Measurements from ENCODE around the gene ADAMTS1.
A peak's percentile ranks its signal among the peaks of the same experiment; 100 is the strongest.

ADAMTS1 gene

GRCh38 chr21:26844258-26845065 lies 747 bp downstream of the ADAMTS1 start:
- Histone ChIP-seq H3K9me3 (ENCODE audit: low read length) (no peaks in the 10 kb centered on the region), H3K4me3 (ENCODE audit: low read depth in 1 of 2, low read length in 2 of 2) (peak overlapping the region; percentile 85 to 89), H3K36me3 (ENCODE audit: insufficient read depth, low read length) (peaks cover 28% of the 10 kb centered on the region), H3K9ac (ENCODE audit: low read length) (peak overlapping the region; percentile 35), H3K27ac (ENCODE audit: low read depth, low read length) (peak overlapping the region; percentile 88), H3K4me1 (ENCODE audit: insufficient read depth, low read length) (peaks cover 13% of the 10 kb centered on the region), H3K27me3 (ENCODE audit: control insufficient read depth in 1 of 2, insufficient read depth in 2 of 2, low read length in 2 of 2) (no peaks in the 10 kb centered on the region)

- peaks cover 33% of the 10 kb centered on the region for H3K36me3 ChIP-seq (ENCODE audit: insufficient read depth, low read length)
- H3K4me3 ChIP-seq (ENCODE audit: low read depth in 1 of 2, low read length in 2 of 2): peak overlapping the region; percentile 85 to 89
- peak overlapping the region; percentile 9 for H3K9ac ChIP-seq (ENCODE audit: low read length)
- H3K4me1 ChIP-seq (ENCODE audit: insufficient read depth, low read length): peaks cover 13% of the 10 kb centered on the region
- H3K27me3 ChIP-seq (ENCODE audit: control insufficient read depth in 1 of 2, insufficient read depth in 2 of 2, low read length in 2 of 2): no peaks in the 10 kb centered on the region
- peak overlapping the region; percentile 88 for H3K27ac ChIP-seq (ENCODE audit: low read depth, low read length)
- no peaks in the 10 kb centered on the region for H3K9me3 ChIP-seq (ENCODE audit: low read length)
These were observed 1.3 kb downstream of the ADAMTS1 start for GRCh38 chr21:26843933-26844257.

- H3K9ac ChIP-seq (ENCODE audit: low read length): peak overlapping the region; percentile 9
- peaks cover 39% of the 10 kb centered on the region for H3K36me3 ChIP-seq (ENCODE audit: insufficient read depth, low read length)
- H3K9me3 ChIP-seq (ENCODE audit: low read length): no peaks in the 10 kb centered on the region
- peak overlapping the region; percentile 88 for H3K27ac ChIP-seq (ENCODE audit: low read depth, low read length)
- H3K4me3 ChIP-seq (ENCODE audit: low read depth in 1 of 2, low read length in 2 of 2): peak overlapping the region; percentile 85 to 89
- H3K27me3 ChIP-seq (ENCODE audit: control insufficient read depth in 1 of 2, insufficient read depth in 2 of 2, low read length in 2 of 2): no peaks in the 10 kb centered on the region
- peaks cover 13% of the 10 kb centered on the region for H3K4me1 ChIP-seq (ENCODE audit: insufficient read depth, low read length)
These were observed 2.0 kb downstream of the ADAMTS1 start for GRCh38 chr21:26842974-26843932.

GRCh38 chr21:26842300-26842699 lies 2.9 kb downstream of the ADAMTS1 start:
- Histone ChIP-seq H3K36me3 (ENCODE audit: insufficient read depth, low read length) (peaks cover 49% of the 10 kb centered on the region), H3K27me3 (ENCODE audit: control insufficient read depth in 1 of 2, insufficient read depth in 2 of 2, low read length in 2 of 2) (no peaks in the 10 kb centered on the region), H3K4me3 (ENCODE audit: low read depth in 1 of 2, low read length in 2 of 2) (peak overlapping the region in 1 of 2 donors; percentile 89), H3K9ac (ENCODE audit: low read length) (no peak overlapping the region), H3K9me3 (ENCODE audit: low read length) (no peaks in the 10 kb centered on the region), H3K4me1 (ENCODE audit: insufficient read depth, low read length) (peaks cover 13% of the 10 kb centered on the region), H3K27ac (ENCODE audit: low read depth, low read length) (no peak overlapping the region)

- Histone ChIP-seq H3K36me3 (ENCODE audit: insufficient read depth, low read length) (peaks cover 51% of the 10 kb centered on the region), H3K4me3 (ENCODE audit: low read depth in 1 of 2, low read length in 2 of 2) (no peak overlapping the region), H3K9me3 (ENCODE audit: low read length) (no peaks in the 10 kb centered on the region), H3K9ac (ENCODE audit: low read length) (no peak overlapping the region), H3K4me1 (ENCODE audit: insufficient read depth, low read length) (peaks cover 13% of the 10 kb centered on the region), H3K27me3 (ENCODE audit: control insufficient read depth in 1 of 2, insufficient read depth in 2 of 2, low read length in 2 of 2) (no peaks in the 10 kb centered on the region), H3K27ac (ENCODE audit: low read depth, low read length) (no peak overlapping the region)
These were observed 4.3 kb downstream of the ADAMTS1 start for GRCh38 chr21:26840912-26841311.

- Histone ChIP-seq H3K36me3 (ENCODE audit: insufficient read depth, low read length) (peaks cover 51% of the 10 kb centered on the region), H3K27ac (ENCODE audit: low read depth, low read length) (no peak overlapping the region), H3K4me3 (ENCODE audit: low read depth in 1 of 2, low read length in 2 of 2) (no peak overlapping the region), H3K9me3 (ENCODE audit: low read length) (no peaks in the 10 kb centered on the region), H3K27me3 (ENCODE audit: control insufficient read depth in 1 of 2, insufficient read depth in 2 of 2, low read length in 2 of 2) (no peaks in the 10 kb centered on the region), H3K4me1 (ENCODE audit: insufficient read depth, low read length) (peaks cover 13% of the 10 kb centered on the region), H3K9ac (ENCODE audit: low read length) (no peak overlapping the region)
These were observed 5.0 kb downstream of the ADAMTS1 start for GRCh38 chr21:26840201-26840600.

GRCh38 chr21:26837539-26837938 lies 7.7 kb downstream of the ADAMTS1 start:
- no peak overlapping the region for H3K4me3 ChIP-seq (ENCODE audit: low read depth in 1 of 2, low read length in 2 of 2)
- H3K4me1 ChIP-seq (ENCODE audit: insufficient read depth, low read length): peaks cover 11% of the 10 kb centered on the region
- H3K27ac ChIP-seq (ENCODE audit: low read depth, low read length): no peak overlapping the region
- H3K36me3 ChIP-seq (ENCODE audit: insufficient read depth, low read length): peaks cover 51% of the 10 kb centered on the region
- H3K9me3 ChIP-seq (ENCODE audit: low read length): no peaks in the 10 kb centered on the region
- no peak overlapping the region for H3K9ac ChIP-seq (ENCODE audit: low read length)
- H3K27me3 ChIP-seq (ENCODE audit: control insufficient read depth in 1 of 2, insufficient read depth in 2 of 2, low read length in 2 of 2): no peaks in the 10 kb centered on the region

GRCh38 chr21:26836528-26836927 lies 8.7 kb downstream of the ADAMTS1 start:
- Histone ChIP-seq H3K36me3 (ENCODE audit: insufficient read depth, low read length) (peaks cover 41% of the 10 kb centered on the region), H3K4me1 (ENCODE audit: insufficient read depth, low read length) (peaks cover under 1% of the 10 kb centered on the region), H3K9me3 (ENCODE audit: low read length) (no peaks in the 10 kb centered on the region), H3K27ac (ENCODE audit: low read depth, low read length) (no peak overlapping the region), H3K4me3 (ENCODE audit: low read depth in 1 of 2, low read length in 2 of 2) (no peak overlapping the region), H3K9ac (ENCODE audit: low read length) (no peak overlapping the region), H3K27me3 (ENCODE audit: control insufficient read depth in 1 of 2, insufficient read depth in 2 of 2, low read length in 2 of 2) (no peaks in the 10 kb centered on the region)

- H3K4me1 ChIP-seq (ENCODE audit: insufficient read depth, low read length): no peaks in the 10 kb centered on the region
- H3K27ac ChIP-seq (ENCODE audit: low read depth, low read length): no peak overlapping the region
- H3K4me3 ChIP-seq (ENCODE audit: low read depth in 1 of 2, low read length in 2 of 2): no peak overlapping the region
- no peaks in the 10 kb centered on the region for H3K9me3 ChIP-seq (ENCODE audit: low read length)
- H3K9ac ChIP-seq (ENCODE audit: low read length): no peak overlapping the region
- no peaks in the 10 kb centered on the region for H3K27me3 ChIP-seq (ENCODE audit: control insufficient read depth in 1 of 2, insufficient read depth in 2 of 2, low read length in 2 of 2)
- H3K36me3 ChIP-seq (ENCODE audit: insufficient read depth, low read length): peaks cover 36% of the 10 kb centered on the region
These were observed 9.4 kb downstream of the ADAMTS1 start for GRCh38 chr21:26835714-26836265.

GRCh38 chr21:26835027-26835713 lies 10.0 kb downstream of the ADAMTS1 start:
- Histone ChIP-seq H3K4me1 (ENCODE audit: insufficient read depth, low read length) (no peaks in the 10 kb centered on the region), H3K27me3 (ENCODE audit: control insufficient read depth in 1 of 2, insufficient read depth in 2 of 2, low read length in 2 of 2) (no peaks in the 10 kb centered on the region), H3K27ac (ENCODE audit: low read depth, low read length) (no peak overlapping the region), H3K9me3 (ENCODE audit: low read length) (no peaks in the 10 kb centered on the region), H3K9ac (ENCODE audit: low read length) (no peak overlapping the region), H3K4me3 (ENCODE audit: low read depth in 1 of 2, low read length in 2 of 2) (no peak overlapping the region), H3K36me3 (ENCODE audit: insufficient read depth, low read length) (peaks cover 30% of the 10 kb centered on the region)
